Astrocyte (in vitro differentiated cells and primary cell): ENCODE results near the gene RPS6KA2. TPM values are rescaled to one million over a fixed set of nuclear protein-coding genes. Genes with fewer than 3 reads are reported as not detected.

Experiments used
- DNase-seq: peaks from one replicate; pipeline ENCODE4 v3.0.0-alpha.2; 2010; ENCODE audit warnings: low read depth
- FAIRE-seq: peaks from 2 replicates; lab custom pipeline; 2011; peaks lifted over from hg19 to GRCh38; lab: Jason Lieb, UNC
- H2AFZ ChIP-seq: 2 replicates; pipeline ENCODE4 v1.6.0; 2012; ENCODE audit warnings: low read depth, low read length, inconsistent platforms
- H3K27ac ChIP-seq: 2 replicates; pipeline ENCODE4 v1.5.1; 2011; ENCODE audit warnings: low read depth, low read length, inconsistent platforms
- H3K27me3 ChIP-seq: 2 replicates; pipeline ENCODE4 v1.6.0; 2011; ENCODE audit warnings: low read length, inconsistent platforms; ENCODE audit not compliant: insufficient read depth
- H3K36me3 ChIP-seq: 2 replicates; pipeline ENCODE4 v1.5.1; 2011; ENCODE audit warnings: low read length, inconsistent platforms; ENCODE audit not compliant: insufficient read depth
- H3K4me1 ChIP-seq: 2 replicates; pipeline ENCODE4 v1.5.1; 2011; ENCODE audit warnings: low read length, inconsistent platforms; ENCODE audit not compliant: insufficient read depth
- H3K4me2 ChIP-seq: 2 replicates; pipeline ENCODE4 v1.6.0; 2012; ENCODE audit warnings: low read length, inconsistent platforms
- H3K4me3 ChIP-seq: 2 replicates; pipeline ENCODE4 v1.5.1; 2011; ENCODE audit warnings: low read depth, mild to moderate bottlenecking, low read length, inconsistent platforms; ENCODE audit not compliant: insufficient read depth
- H3K79me2 ChIP-seq: 2 replicates; pipeline ENCODE4 v1.6.0; 2012; ENCODE audit warnings: mild to moderate bottlenecking, low read length, inconsistent platforms; ENCODE audit not compliant: insufficient read depth
- H3K9ac ChIP-seq: 2 replicates; pipeline ENCODE4 v1.6.0; 2012; ENCODE audit warnings: mild to moderate bottlenecking, low read length, inconsistent platforms
- H3K9me3 ChIP-seq: 2 replicates; pipeline ENCODE4 v1.5.1; 2012; ENCODE audit warnings: low read depth, mild to moderate bottlenecking, low read length, inconsistent platforms; ENCODE audit not compliant: insufficient read depth
- H4K20me1 ChIP-seq: 2 replicates; pipeline ENCODE4 v1.6.0; 2012; ENCODE audit warnings: low read length, inconsistent platforms; ENCODE audit not compliant: insufficient read depth
- H3K27ac Mint-ChIP-seq: one replicate; pipeline ENCODE4 v1.8.0; 2021; ENCODE audit warnings: mild to moderate bottlenecking, mixed read lengths; ENCODE audit not compliant: unreplicated experiment
- H3K27me3 Mint-ChIP-seq: one replicate; pipeline ENCODE4 v1.8.0; 2021; ENCODE audit warnings: low read depth, mixed read lengths; ENCODE audit not compliant: unreplicated experiment
- H3K36me3 Mint-ChIP-seq: one replicate; pipeline ENCODE4 v1.8.0; 2021; ENCODE audit warnings: low read depth, mixed read lengths; ENCODE audit not compliant: unreplicated experiment
- H3K4me1 Mint-ChIP-seq: one replicate; pipeline ENCODE4 v1.8.0; 2021; ENCODE audit warnings: low read depth, mixed read lengths; ENCODE audit not compliant: unreplicated experiment
- H3K4me3 Mint-ChIP-seq: one replicate; pipeline ENCODE4 v1.8.0; 2021; ENCODE audit warnings: mild to moderate bottlenecking, moderate library complexity, mixed read lengths; ENCODE audit not compliant: unreplicated experiment
- H3K9me3 Mint-ChIP-seq: one replicate; pipeline ENCODE4 v1.8.0; 2021; ENCODE audit warnings: mild to moderate bottlenecking, mixed read lengths; ENCODE audit not compliant: unreplicated experiment
- EZH2 ChIP-seq: IDR thresholded peaks from 2 replicates; pipeline ENCODE4 v1.6.1; 2012; ENCODE audit warnings: mild to moderate bottlenecking, low read length, inconsistent platforms; ENCODE audit not compliant: insufficient read depth
- total RNA-seq: library from RNA; stranded (reverse); gene quantifications from 2 replicates; pipeline ENCODE4 v1.2.1, GENCODE V29; 2021
- TF ChIP-seq, protein P1 (sequence below): IDR thresholded peaks from 2 replicates; pipeline ENCODE4 v1.5.1; 2011; ENCODE audit warnings: low read depth, mild to moderate bottlenecking, inconsistent platforms, low read length, moderate library complexity; ENCODE audit not compliant: insufficient read depth

RPS6KA2 gene
- total RNA-seq, 1 donor from 2014 or later: 33.5 TPM

DNA sequence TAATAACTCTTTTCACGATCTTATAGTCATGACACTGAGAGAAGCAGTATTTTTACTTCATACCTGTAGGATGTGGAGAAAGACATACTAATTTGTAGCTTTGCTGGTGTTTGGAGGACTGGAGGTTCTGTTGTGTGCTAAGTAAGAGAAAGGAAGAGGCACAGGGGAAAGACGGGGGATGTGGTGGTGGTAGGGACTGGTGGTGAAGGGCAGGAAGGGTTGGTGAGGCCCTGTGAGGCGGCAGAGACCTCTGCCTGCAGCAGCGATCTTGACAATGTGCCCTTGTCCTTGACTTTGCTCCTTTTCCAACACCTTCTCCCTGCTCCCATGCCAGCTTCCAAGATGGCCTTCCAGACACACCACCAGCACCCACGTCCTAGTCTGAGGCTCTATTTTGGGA is 211.7 kb downstream of the RPS6KA2 start:
- DNase-seq (no peak), FAIRE-seq (no peak)
- no peak overlapping the region for H3K9ac ChIP-seq
- no peaks in the 10 kb centered on the region for H3K27me3 ChIP-seq
- no peak overlapping the region for H3K27ac ChIP-seq
- peaks cover 12% of the 10 kb centered on the region for H4K20me1 ChIP-seq
- H3K4me1 ChIP-seq: no peaks in the 10 kb centered on the region
- no peak overlapping the region for H2AFZ ChIP-seq
- Mint-ChIP-seq H3K27ac (no peak overlapping the region), H3K9me3 (peaks cover 4% of the 10 kb centered on the region), H3K4me3 (no peak overlapping the region), H3K27me3 (no peaks in the 10 kb centered on the region), H3K4me1 (peaks cover 7% of the 10 kb centered on the region), H3K36me3 (peaks cover 36% of the 10 kb centered on the region)
- TF ChIP-seq EZH2: no peak
- TF ChIP-seq, protein P1, sequence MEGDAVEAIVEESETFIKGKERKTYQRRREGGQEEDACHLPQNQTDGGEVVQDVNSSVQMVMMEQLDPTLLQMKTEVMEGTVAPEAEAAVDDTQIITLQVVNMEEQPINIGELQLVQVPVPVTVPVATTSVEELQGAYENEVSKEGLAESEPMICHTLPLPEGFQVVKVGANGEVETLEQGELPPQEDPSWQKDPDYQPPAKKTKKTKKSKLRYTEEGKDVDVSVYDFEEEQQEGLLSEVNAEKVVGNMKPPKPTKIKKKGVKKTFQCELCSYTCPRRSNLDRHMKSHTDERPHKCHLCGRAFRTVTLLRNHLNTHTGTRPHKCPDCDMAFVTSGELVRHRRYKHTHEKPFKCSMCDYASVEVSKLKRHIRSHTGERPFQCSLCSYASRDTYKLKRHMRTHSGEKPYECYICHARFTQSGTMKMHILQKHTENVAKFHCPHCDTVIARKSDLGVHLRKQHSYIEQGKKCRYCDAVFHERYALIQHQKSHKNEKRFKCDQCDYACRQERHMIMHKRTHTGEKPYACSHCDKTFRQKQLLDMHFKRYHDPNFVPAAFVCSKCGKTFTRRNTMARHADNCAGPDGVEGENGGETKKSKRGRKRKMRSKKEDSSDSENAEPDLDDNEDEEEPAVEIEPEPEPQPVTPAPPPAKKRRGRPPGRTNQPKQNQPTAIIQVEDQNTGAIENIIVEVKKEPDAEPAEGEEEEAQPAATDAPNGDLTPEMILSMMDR: no peak
- H3K36me3 ChIP-seq: peaks cover 3% of the 10 kb centered on the region
- H3K4me2 ChIP-seq: no peak overlapping the region
- H3K9me3 ChIP-seq: peaks cover 5% of the 10 kb centered on the region
- H3K79me2 ChIP-seq: no peaks in the 10 kb centered on the region
- H3K4me3 ChIP-seq: no peak overlapping the region

DNA sequence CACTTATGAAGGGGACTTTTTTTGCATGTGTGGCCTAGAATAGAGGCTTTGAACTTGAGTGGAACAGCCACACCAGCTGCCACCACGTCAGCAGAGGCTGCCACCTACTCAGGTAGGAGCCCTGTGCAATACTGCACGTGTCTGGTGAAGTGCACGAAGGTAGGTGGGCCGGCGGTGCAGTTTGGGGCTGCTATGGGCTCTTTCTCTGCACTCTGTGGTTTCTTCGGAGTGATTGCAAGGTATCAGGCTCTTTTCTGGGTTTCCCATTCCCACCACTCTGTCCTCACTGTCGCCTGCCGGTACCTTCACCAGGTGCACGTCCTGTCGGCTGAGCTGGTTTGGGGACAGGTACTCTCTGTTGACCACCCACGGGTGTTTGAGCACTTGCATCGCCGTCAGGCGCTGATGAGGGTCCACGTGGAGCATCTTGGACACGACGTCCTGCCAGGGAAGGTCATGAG is 213.5 kb downstream of the RPS6KA2 start:
- H3K4me3 Mint-ChIP-seq: no peak overlapping the region
- Histone ChIP-seq H3K4me2 (no peak overlapping the region), H2AFZ (no peak overlapping the region), H3K4me1 (no peaks in the 10 kb centered on the region), H3K9ac (no peak overlapping the region), H4K20me1 (peaks cover 12% of the 10 kb centered on the region), H3K4me3 (no peak overlapping the region), H3K9me3 (peaks cover 5% of the 10 kb centered on the region), H3K27me3 (no peaks in the 10 kb centered on the region), H3K27ac (no peak overlapping the region), H3K79me2 (no peaks in the 10 kb centered on the region), H3K36me3 (no peaks in the 10 kb centered on the region)
- H3K36me3 Mint-ChIP-seq: peaks cover 23% of the 10 kb centered on the region
- no peaks in the 10 kb centered on the region for H3K4me1 Mint-ChIP-seq
- no peaks in the 10 kb centered on the region for H3K27me3 Mint-ChIP-seq
- H3K9me3 Mint-ChIP-seq: peaks cover 2% of the 10 kb centered on the region
- DNase-seq: no peak
- TF ChIP-seq, protein P1: no peak
- TF ChIP-seq EZH2: no peak
- no peak for FAIRE-seq
- no peak overlapping the region for H3K27ac Mint-ChIP-seq

DNA sequence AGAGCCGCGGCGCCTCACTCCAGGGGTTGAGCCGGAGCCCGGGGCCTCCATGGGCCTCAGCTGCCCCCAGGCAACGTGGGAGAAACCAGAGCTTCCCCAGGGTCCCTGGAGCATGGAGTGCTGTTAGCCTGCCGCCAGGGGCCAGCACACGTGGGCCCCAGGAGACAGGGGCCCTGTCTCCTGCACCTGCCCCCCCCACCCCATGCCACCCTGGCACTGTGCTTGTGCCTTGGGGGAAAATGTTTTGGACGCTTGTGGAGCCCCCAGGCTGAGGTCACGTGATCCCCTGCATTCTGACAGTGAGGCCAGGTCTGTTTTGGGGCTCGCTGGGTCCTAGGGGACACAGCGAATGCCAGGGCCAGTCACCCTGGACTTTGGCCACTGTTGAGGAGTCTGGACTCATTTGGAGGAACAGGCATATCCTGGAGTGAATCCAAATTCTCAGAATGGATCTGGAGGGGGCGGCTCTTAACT is 214.1 kb downstream of the RPS6KA2 start:
- H3K4me1 ChIP-seq: no peaks in the 10 kb centered on the region
- no peaks in the 10 kb centered on the region for H3K27me3 Mint-ChIP-seq
- no peak for DNase-seq
- H3K27ac Mint-ChIP-seq: no peak overlapping the region
- H3K27ac ChIP-seq: no peak overlapping the region
- H3K9me3 ChIP-seq: peaks cover 5% of the 10 kb centered on the region
- H3K4me3 ChIP-seq: no peak overlapping the region
- H2AFZ ChIP-seq: no peak overlapping the region
- H4K20me1 ChIP-seq: peaks cover 12% of the 10 kb centered on the region
- peaks cover 2% of the 10 kb centered on the region for H3K9me3 Mint-ChIP-seq
- no peak for FAIRE-seq
- H3K9ac ChIP-seq: no peak overlapping the region
- H3K36me3 Mint-ChIP-seq: peaks cover 27% of the 10 kb centered on the region
- H3K36me3 ChIP-seq: no peaks in the 10 kb centered on the region
- no peaks in the 10 kb centered on the region for H3K27me3 ChIP-seq
- no peak overlapping the region for H3K4me2 ChIP-seq
- no peaks in the 10 kb centered on the region for H3K4me1 Mint-ChIP-seq
- H3K79me2 ChIP-seq: no peaks in the 10 kb centered on the region
- TF ChIP-seq, protein P1: no peak
- TF ChIP-seq EZH2: no peak
- no peak overlapping the region for H3K4me3 Mint-ChIP-seq
